K562 (cell line): ENCODE measurements around the gene RHBDD1. TPM values are rescaled to one million over a fixed set of nuclear protein-coding genes. Genes with fewer than 3 reads are reported as not detected.
A peak's percentile ranks its signal among the peaks of the same experiment; 100 is the strongest.
"Not testable (repeated sequence)": the region's sequence is repeated elsewhere in the genome, so short reads cannot be mapped to it uniquely, and the experiment has no call there.

Experiments
- ATAC-seq: fragments of 200-7000 bp; cut with Tn5 transposase; 3 replicates; pipeline ENCODE4 v1.9.1; 2020; ENCODE audit warnings: moderate library complexity
- BruUV-seq: library from RNA; stranded (reverse); fragments of 400-500 nt; replicated peaks from 2 replicates; lab custom pipeline; 2021; lab: Mats Ljungman, UMichigan
- CTCF ChIA-PET: fragments of 300-600 bp; formaldehyde crosslinking; extraction: SDS; loops from one replicate; lab custom pipeline; 2021; ENCODE audit warnings: low intra/inter-chr PET ratio; lab: Yijun Ruan, JAX
- POLR2A ChIA-PET: fragments of 300-600, 350-650 bp; sonication (Branson Sonifier 250); formaldehyde crosslinking; extraction: SDS; loops from one replicate; lab custom pipeline; 2021; ENCODE audit warnings: antibody characterized with exemption, inconsistent platforms; lab: Yijun Ruan, JAX
- DNase-seq, 4 experiments: peaks; one replicate each; pipeline versions ENCODE4 v3.0.0 to v3.0.0-alpha.2; 2011 to 2018; ENCODE audit warnings: low spot score in 3 of 4, mixed read lengths in 3 of 4; ENCODE audit errors: extremely low read depth in 1 of 4
- FAIRE-seq: peaks from 2 replicates; lab custom pipeline; 2011; peaks lifted over from hg19 to GRCh38; lab: Jason Lieb, UNC
- H2AFZ ChIP-seq: 2 replicates; pipeline ENCODE4 v1.6.0; 2011; ENCODE audit warnings: low read depth, low read length, control low read depth, inconsistent platforms
- H3K27ac ChIP-seq: fragments of 200-600 bp; 3 replicates; pipeline ENCODE4 v1.8.0; 2011; ENCODE audit warnings: low read depth, mild to moderate bottlenecking, control low read depth, inconsistent platforms, low read length, moderate library complexity, mixed read lengths; ENCODE audit errors: extremely low read depth
- H3K27me3 ChIP-seq, 2 experiments: fragments of 300-600 bp in 1 of 2; 2 replicates in 1 of 2; 3 replicates in 1 of 2; pipeline versions ENCODE4 v1.6.0 to v1.8.0; 2011; ENCODE audit warnings: inconsistent platforms in 2 of 2, low read length in 2 of 2, mild to moderate bottlenecking in 1 of 2, mixed read lengths in 1 of 2, moderate library complexity in 1 of 2; ENCODE audit not compliant: control insufficient read depth in 2 of 2, insufficient read depth in 2 of 2
- H3K36me3 ChIP-seq: fragments of 300-600 bp; 3 replicates; pipeline ENCODE4 v1.8.0; 2011; ENCODE audit warnings: mild to moderate bottlenecking, low read length, inconsistent platforms; ENCODE audit not compliant: control insufficient read depth, insufficient read depth
- H3K4me1 ChIP-seq, 2 experiments: fragments of 200-600 bp in 1 of 2; replicated peaks in 1 of 2; 2 replicates in 1 of 2; 3 replicates in 1 of 2; pipeline versions ENCODE4 v1.5.1 to v1.8.0; 2011; ENCODE audit warnings: inconsistent platforms in 2 of 2, low read length in 2 of 2, mild to moderate bottlenecking in 1 of 2, mixed read lengths in 1 of 2, moderate library complexity in 1 of 2; ENCODE audit not compliant: control insufficient read depth in 2 of 2, insufficient read depth in 2 of 2
- H3K4me2 ChIP-seq: 2 replicates; pipeline ENCODE4 v1.6.1; 2011; ENCODE audit warnings: low read length, control low read depth, inconsistent platforms, mixed read lengths; ENCODE audit not compliant: insufficient read depth
- H3K4me3 ChIP-seq: fragments of 200-600 bp; sonication (generic), shearing (Covaris generic); 2 replicates; pipeline ENCODE4 v1.5.1; 2016; ENCODE audit warnings: control low read depth, inconsistent platforms
- H3K79me2 ChIP-seq: fragments of 200-600 bp; 3 replicates; pipeline ENCODE4 v1.8.0; 2011; ENCODE audit warnings: low read length, inconsistent platforms; ENCODE audit not compliant: control insufficient read depth, insufficient read depth
- H3K9ac ChIP-seq, 2 experiments: 2 replicates each; pipeline versions ENCODE4 v1.6.0 to v1.6.1; 2011; ENCODE audit warnings: low read depth in 2 of 2, low read length in 2 of 2, control low read depth in 1 of 2, inconsistent platforms in 1 of 2, mild to moderate bottlenecking in 1 of 2, mixed read lengths in 1 of 2; ENCODE audit not compliant: insufficient read depth in 1 of 2
- H3K9me1 ChIP-seq: one replicate; pipeline ENCODE4 v1.6.0; 2011; ENCODE audit warnings: inconsistent platforms, mild to moderate bottlenecking, low read length, moderate library complexity; ENCODE audit not compliant: control insufficient read depth, insufficient read depth
- H3K9me3 ChIP-seq: replicated peaks from 2 replicates; pipeline ENCODE4 v1.5.1; 2011; ENCODE audit warnings: low read depth, low read length, inconsistent platforms; ENCODE audit not compliant: control insufficient read depth, insufficient read depth
- H4K20me1 ChIP-seq: replicated peaks from 2 replicates; pipeline ENCODE4 v1.6.1; 2011; ENCODE audit warnings: low read length, inconsistent platforms, mixed read lengths; ENCODE audit not compliant: control insufficient read depth, insufficient read depth
- CTCFL ChIP-seq: IDR thresholded peaks from 2 replicates; pipeline ENCODE4 v1.6.1; 2011; ENCODE audit warnings: borderline replicate concordance, low read depth, mild to moderate bottlenecking, moderate library complexity, low read length; ENCODE audit not compliant: insufficient read depth, poor library complexity, severe bottlenecking
- ETS1 ChIP-seq: conservative IDR thresholded peaks from 2 replicates; pipeline ENCODE4 v1.6.1; 2011; ENCODE audit warnings: low read depth, mild to moderate bottlenecking, low read length; ENCODE audit not compliant: control insufficient read depth
- STAT5A ChIP-seq: IDR thresholded peaks from 2 replicates; pipeline ENCODE4 v1.6.1; 2012; ENCODE audit warnings: low read length, inconsistent platforms, borderline replicate concordance
- USF2 ChIP-seq: sonication (generic); formaldehyde crosslinking; IDR thresholded peaks from 2 replicates; pipeline ENCODE4 v1.5.0; 2020; ENCODE audit warnings: missing genetic modification reagents
- WGBS: fragments of 100-300 bp; shearing (Covaris generic); methylation state at CpG from one replicate; pipeline ENCODE4 v1.1.6; 2016; ENCODE audit warnings: low coverage, mixed read lengths; ENCODE audit not compliant: insufficient coverage; ENCODE audit errors: missing lambda C conversion rate; 5-methylcytosine and 5-hydroxymethylcytosine counted together
- in situ Hi-C: fragments of 300-500 bp; cut with MboI; formaldehyde crosslinking; loops from 4 replicates; pipeline ENCODE4 v1.15.0; 2018; ENCODE audit warnings: inconsistent platforms, mixed read lengths
- intact Hi-C: fragments of 100-400 bp; cut with micrococcal nuclease; formaldehyde crosslinking; loops from 2 replicates; pipeline ENCODE4 v1.14.2; 2022
- polyA plus RNA-seq, 8 experiments: library from polyadenylated mRNA; depleted of rRNA in 4 of 8; stranded (reverse) in 5 of 8; unstranded in 3 of 8; fragments of >200 nt; fragmentation: Nextera tagmentation in 2 of 8; fragmentation: Illumina TruSeq in 1 of 8; extraction: Ambion mirVana in 2 of 8; extraction: Trizol in 1 of 8; gene quantifications; 2 replicates each; pipeline versions ENCODE4 v1.2.1 to v1.2.3, GENCODE V29; 2011 to 2014; ENCODE audit warnings: inconsistent platforms in 1 of 8, missing spikeins in 1 of 8
- total RNA-seq, 7 experiments: library from RNA; depleted of rRNA in 6 of 7; stranded (reverse); fragments of >200 nt in 6 of 7; fragmentation: Illumina TruSeq in 2 of 7; extraction: Trizol in 2 of 7; gene quantifications; 2 replicates each; pipeline versions ENCODE4 v1.2.1 to v1.2.3, GENCODE V29; 2011 to 2021; ENCODE audit warnings: low replicate concordance in 1 of 7
- TF ChIP-seq, protein P1 (sequence below): sonication (generic); formaldehyde crosslinking; IDR thresholded peaks from 2 replicates; pipeline ENCODE4 v1.8.1; 2023; ENCODE audit warnings: missing genetic modification reagents, mild to moderate bottlenecking, borderline replicate concordance

RHBDD1 gene
- total and polyA plus RNA-seq, 9 of the 15 experiments (the other 6 are each of a cell fraction or from before 2014, with no cell fraction given) = 4.8 to 34.8 (median 15.6) TPM

DNA sequence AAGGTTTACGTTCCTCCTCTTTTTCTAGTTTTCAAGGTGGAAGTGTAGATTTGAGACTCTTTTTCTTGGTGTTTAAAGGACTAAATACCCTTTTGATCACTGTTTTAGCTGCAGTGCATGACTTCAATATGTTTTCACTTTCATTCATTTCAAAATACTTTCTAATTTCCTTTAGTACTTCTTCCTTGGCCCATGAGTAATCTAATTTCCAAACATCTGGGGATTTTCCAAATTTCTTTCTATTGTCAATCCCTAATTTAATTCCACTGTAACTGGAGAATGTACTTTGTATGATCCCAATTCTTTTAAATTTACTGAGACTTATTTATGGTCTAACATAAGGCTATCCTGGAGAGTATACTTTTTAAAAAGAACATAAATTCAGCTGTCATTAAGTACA is 3.8 kb upstream of the RHBDD1 start (continued):
- TF ChIP-seq CTCFL = no peak
- no peak for TF ChIP-seq STAT5A
- TF ChIP-seq, protein P1, sequence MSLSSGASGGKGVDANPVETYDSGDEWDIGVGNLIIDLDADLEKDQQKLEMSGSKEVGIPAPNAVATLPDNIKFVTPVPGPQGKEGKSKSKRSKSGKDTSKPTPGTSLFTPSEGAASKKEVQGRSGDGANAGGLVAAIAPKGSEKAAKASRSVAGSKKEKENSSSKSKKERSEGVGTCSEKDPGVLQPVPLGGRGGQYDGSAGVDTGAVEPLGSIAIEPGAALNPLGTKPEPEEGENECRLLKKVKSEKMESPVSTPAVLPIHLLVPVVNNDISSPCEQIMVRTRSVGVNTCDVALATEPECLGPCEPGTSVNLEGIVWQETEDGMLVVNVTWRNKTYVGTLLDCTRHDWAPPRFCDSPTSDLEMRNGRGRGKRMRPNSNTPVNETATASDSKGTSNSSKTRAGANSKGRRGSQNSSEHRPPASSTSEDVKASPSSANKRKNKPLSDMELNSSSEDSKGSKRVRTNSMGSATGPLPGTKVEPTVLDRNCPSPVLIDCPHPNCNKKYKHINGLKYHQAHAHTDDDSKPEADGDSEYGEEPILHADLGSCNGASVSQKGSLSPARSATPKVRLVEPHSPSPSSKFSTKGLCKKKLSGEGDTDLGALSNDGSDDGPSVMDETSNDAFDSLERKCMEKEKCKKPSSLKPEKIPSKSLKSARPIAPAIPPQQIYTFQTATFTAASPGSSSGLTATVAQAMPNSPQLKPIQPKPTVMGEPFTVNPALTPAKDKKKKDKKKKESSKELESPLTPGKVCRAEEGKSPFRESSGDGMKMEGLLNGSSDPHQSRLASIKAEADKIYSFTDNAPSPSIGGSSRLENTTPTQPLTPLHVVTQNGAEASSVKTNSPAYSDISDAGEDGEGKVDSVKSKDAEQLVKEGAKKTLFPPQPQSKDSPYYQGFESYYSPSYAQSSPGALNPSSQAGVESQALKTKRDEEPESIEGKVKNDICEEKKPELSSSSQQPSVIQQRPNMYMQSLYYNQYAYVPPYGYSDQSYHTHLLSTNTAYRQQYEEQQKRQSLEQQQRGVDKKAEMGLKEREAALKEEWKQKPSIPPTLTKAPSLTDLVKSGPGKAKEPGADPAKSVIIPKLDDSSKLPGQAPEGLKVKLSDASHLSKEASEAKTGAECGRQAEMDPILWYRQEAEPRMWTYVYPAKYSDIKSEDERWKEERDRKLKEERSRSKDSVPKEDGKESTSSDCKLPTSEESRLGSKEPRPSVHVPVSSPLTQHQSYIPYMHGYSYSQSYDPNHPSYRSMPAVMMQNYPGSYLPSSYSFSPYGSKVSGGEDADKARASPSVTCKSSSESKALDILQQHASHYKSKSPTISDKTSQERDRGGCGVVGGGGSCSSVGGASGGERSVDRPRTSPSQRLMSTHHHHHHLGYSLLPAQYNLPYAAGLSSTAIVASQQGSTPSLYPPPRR (CRISPR knock-in tag) = no peak
- no peak for TF ChIP-seq ETS1
- TF ChIP-seq USF2 = no peak

DNA sequence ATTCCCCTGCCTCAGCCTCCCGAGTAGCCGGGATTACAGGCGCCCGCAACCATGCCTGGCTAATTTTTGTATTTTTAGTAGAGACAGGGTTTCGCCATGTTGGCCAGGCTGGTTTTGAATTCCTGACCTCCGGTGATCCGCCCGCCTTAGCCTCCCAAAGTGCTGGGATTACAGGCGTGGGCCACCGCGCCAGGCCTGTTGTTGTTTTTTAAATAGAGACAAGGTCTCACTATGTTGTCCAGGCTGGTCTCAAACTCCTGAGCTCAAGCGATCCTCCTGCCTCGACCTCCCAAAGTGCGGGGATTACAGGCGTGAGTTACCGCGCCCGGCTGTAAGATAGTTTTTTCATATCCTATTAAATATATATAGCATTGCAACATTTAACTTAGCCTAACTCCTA is 974 bp upstream of the RHBDD1 start:
- Histone ChIP-seq H3K4me2 (peak overlapping the region; percentile 89), H3K4me3 (peak overlapping the region; percentile 75), H3K9ac (peak overlapping the region; percentile 95 to 97), H3K27ac (peak overlapping the region; percentile 100), H3K79me2 (peaks cover 72% of the 10 kb centered on the region)
- ATAC-seq, intact Hi-C loops, H3K9me3 ChIP-seq, H2AFZ ChIP-seq, H3K27me3 ChIP-seq, CTCF ChIA-PET, BruUV-seq, in situ Hi-C loops, H3K4me1 ChIP-seq, DNase-seq, FAIRE-seq, H4K20me1 ChIP-seq, H3K9me1 ChIP-seq, H3K36me3 ChIP-seq: not testable (repeated sequence)
- POLR2A ChIA-PET = interaction anchor here (0.6 to 2.6 kb wide), 5 partner anchors 8 to 299 kb away, joined by 3 to 16 read pairs (median 7); no protein-coding TSS in a partner anchor
- WGBS = under 1% methylated on average over 17 of the region's 18 CpGs
